HL-60/S4 treated with phorbol 12-myristate 13-acetate at 8.2 ng/mL for 4 days and 3 days (cell line): ENCODE results near the gene ADGRE1.

Source experiments
- in situ Hi-C: fragments of 300-500 bp; cut with MboI; formaldehyde crosslinking; loops from 2 replicates; pipeline ENCODE4 v1.15.0; 2022; ENCODE audit warnings: low sequenced_read_pairs

The ADGRE1 gene, protein sequence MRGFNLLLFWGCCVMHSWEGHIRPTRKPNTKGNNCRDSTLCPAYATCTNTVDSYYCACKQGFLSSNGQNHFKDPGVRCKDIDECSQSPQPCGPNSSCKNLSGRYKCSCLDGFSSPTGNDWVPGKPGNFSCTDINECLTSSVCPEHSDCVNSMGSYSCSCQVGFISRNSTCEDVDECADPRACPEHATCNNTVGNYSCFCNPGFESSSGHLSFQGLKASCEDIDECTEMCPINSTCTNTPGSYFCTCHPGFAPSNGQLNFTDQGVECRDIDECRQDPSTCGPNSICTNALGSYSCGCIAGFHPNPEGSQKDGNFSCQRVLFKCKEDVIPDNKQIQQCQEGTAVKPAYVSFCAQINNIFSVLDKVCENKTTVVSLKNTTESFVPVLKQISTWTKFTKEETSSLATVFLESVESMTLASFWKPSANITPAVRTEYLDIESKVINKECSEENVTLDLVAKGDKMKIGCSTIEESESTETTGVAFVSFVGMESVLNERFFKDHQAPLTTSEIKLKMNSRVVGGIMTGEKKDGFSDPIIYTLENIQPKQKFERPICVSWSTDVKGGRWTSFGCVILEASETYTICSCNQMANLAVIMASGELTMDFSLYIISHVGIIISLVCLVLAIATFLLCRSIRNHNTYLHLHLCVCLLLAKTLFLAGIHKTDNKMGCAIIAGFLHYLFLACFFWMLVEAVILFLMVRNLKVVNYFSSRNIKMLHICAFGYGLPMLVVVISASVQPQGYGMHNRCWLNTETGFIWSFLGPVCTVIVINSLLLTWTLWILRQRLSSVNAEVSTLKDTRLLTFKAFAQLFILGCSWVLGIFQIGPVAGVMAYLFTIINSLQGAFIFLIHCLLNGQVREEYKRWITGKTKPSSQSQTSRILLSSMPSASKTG

GRCh38 chr19:6887316-6887715, at the start of gene ADGRE1:
ADGRE1 (plus strand) TSS chr19:6887579; CDS start chr19:6887609, 30 bp downstream.
- in situ Hi-C loops: no loop called here

DNA sequence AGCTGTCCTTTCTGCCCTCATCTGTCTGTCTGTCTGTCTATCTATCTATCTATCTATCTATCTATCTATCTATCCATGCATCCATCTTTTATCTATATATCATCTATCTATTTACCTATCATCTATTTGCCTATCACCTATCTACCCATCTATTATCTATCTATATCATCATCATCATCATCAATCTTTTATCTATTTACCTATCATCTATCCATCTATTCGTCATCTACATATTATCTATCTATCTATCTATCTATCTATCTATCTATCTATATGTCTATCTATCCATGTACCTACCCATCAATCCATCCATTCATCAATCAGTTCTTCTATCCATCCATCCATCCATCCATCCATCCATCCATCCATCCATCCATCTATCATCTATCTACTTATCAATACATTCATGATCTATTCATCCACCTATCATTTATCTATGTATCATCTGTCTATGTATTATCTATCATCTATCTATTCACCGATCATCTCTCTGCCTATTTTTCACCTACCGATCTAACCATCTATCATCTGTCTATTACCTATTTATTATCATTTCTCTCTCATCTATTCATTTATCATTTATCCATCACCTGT, 49.2 kb upstream of the ADGRE1 start:
- in situ Hi-C loops: no loop called here

GRCh38 chr19:6842871-6843607, 44.3 kb upstream of the ADGRE1 start:
- in situ Hi-C loops: no loop called here

GRCh38 chr19:6847828-6848200, 39.6 kb upstream of the ADGRE1 start:
- in situ Hi-C loops: no loop called here

DNA sequence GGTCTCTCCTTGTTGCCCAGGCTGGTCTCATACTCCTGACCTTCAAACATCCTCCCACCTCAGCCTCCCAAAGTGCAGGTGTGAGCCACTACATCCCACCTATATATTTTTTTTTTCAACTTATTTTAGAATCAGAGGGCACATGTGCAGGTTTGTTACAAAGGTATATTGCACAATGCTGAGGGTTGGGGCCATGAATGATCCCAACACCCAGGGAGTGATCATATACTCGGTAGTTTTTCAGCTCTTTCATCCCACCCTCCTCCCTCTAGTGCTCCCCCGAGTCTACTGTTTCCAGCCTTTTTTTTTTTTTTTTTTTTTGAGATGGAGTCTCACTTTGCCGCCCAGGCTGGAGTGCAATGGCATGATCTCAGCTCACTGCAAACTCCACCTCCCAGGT, 38.4 kb upstream of the ADGRE1 start:
- in situ Hi-C loops: no loop called here

DNA sequence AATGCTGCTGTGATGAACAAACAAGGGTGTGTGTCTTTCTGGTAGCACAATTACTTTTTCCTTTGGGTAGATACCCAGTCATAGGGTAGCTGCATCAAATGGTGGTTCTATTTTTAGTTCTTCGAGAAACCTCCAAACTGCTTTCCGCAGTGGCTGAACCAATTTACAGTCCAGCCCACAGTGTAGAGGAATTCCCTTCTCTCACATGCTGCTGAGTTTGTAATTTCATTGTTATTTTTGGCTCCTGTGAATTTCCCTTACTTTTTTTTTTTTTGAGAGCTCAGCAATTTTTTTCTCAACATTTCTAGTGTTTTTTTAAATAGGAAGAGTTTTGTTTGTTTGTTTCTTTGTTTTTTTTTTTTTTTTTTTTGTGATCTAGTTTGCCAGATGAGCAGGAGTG, 37.5 kb upstream of the ADGRE1 start:
- in situ Hi-C loops: loop anchor here (25.0 kb wide), 1 partner anchor 213 kb away; no protein-coding TSS in a partner anchor

DNA sequence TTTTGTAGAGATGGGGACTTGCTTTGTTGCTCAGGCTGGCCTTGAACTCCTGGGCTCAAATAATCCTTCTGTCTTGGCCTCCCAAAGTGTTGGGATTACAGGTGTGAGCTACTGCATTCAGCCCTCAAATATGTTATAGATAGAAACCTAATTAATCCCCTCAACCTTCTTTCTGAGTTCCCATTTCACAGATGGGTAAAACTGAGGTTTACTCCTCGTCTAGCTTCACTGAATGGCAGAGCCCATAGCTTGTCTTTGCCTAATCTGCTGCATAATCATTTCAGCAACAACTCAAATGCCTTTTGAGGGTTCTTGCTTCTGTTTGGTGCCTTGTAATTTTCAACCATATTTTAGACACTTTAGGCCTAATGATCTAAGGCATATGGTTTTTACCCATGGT, 36.0 kb upstream of the ADGRE1 start:
- in situ Hi-C loops: loop anchor here (25.0 kb wide), 1 partner anchor 214 kb away; no protein-coding TSS in a partner anchor

DNA sequence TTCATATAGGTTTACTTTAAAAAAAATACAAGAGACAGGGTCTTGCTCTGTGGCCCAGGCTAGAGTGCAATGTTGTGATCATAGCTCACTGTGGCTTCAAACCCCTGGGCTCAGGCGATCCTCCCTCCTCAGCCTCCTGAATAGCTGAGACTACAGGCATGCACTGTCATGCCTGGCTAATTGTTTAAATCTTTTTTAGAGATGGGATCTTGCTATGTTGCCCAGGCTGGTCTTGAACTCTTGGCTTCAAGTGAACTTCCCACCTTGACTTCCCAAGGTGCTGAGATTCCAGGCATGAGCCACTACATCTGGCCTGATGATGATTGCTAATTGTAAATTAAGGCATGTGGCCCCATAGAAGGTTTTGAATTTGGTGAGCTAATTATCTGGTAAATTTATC, 35.4 kb upstream of the ADGRE1 start:
- in situ Hi-C loops: loop anchor here (25.0 kb wide), 1 partner anchor 215 kb away; no protein-coding TSS in a partner anchor

- in situ Hi-C loops: loop anchor here (25.0 kb wide), 1 partner anchor 217 kb away; no protein-coding TSS in a partner anchor
Measured at GRCh38 chr19:6853868-6854267, 33.5 kb upstream of the ADGRE1 start.

DNA sequence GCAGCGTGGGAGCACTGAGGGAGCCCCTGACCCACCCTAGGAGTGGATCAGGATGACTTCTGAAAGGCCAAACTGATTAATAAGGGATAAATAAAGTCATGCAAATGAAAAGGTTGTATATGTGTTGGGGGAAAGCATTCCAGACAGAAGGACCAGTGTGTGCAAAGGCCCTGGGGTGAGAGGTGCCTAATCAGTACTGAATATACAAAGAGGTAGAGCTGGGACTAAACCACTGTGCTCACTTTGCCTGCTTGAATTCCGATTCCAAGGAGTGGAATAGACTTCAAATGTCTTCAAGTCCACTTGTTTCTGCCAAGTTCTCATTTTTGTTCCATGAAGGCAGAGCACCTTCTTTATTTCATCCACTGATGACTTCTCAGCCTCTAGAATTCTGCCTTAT, 32.6 kb upstream of the ADGRE1 start:
- in situ Hi-C loops: loop anchor here (25.0 kb wide), 1 partner anchor 217 kb away; no protein-coding TSS in a partner anchor

GRCh38 chr19:6856749-6857372, 30.5 kb upstream of the ADGRE1 start:
- in situ Hi-C loops: loop anchor here (25.0 kb wide), 1 partner anchor 220 kb away; no protein-coding TSS in a partner anchor

GRCh38 chr19:6861683-6862286, 25.6 kb upstream of the ADGRE1 start:
- in situ Hi-C loops: loop anchor here (10.0 to 25.0 kb wide), 2 partner anchors 127 to 224 kb away; partner anchors contain the start of genes GPR108 and TRIP10

- in situ Hi-C loops: loop anchor here (10.0 to 25.0 kb wide), 2 partner anchors 128 to 225 kb away; partner anchors contain the start of genes GPR108 and TRIP10
Measured at GRCh38 chr19:6862673-6863078, 24.7 kb upstream of the ADGRE1 start.

GRCh38 chr19:6864325-6864940, 22.9 kb upstream of the ADGRE1 start:
- in situ Hi-C loops: loop anchor here (10.0 to 25.0 kb wide), 2 partner anchors 130 to 227 kb away; partner anchors contain the start of genes GPR108 and TRIP10

- in situ Hi-C loops: loop anchor here (10.0 to 25.0 kb wide), 2 partner anchors 131 to 229 kb away; partner anchors contain the start of genes GPR108 and TRIP10
Measured at GRCh38 chr19:6865849-6866248, 21.5 kb upstream of the ADGRE1 start.

DNA sequence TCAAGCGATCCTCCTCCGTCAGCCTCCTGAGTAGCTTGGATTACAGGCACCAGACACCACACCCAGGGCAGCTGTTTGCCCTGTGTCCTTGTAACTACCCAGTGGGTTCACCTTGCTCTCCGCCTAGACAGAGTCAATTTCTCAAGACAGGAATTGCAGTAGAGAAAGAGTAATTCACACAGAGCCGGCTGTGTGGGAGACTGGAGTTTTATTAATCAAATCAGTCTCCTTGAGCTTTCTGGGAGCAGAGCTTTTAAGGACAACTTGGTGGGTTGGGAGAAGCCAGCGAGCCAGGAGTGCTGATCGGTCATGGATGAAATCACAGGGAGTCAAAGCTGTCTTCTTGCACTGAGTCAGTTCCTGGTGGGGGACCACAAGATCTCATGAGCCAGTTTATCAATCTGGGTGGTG, 20.6 kb upstream of the ADGRE1 start:
- in situ Hi-C loops: loop anchor here (10.0 to 25.0 kb wide), 2 partner anchors 132 to 229 kb away; partner anchors contain the start of genes GPR108 and TRIP10

DNA sequence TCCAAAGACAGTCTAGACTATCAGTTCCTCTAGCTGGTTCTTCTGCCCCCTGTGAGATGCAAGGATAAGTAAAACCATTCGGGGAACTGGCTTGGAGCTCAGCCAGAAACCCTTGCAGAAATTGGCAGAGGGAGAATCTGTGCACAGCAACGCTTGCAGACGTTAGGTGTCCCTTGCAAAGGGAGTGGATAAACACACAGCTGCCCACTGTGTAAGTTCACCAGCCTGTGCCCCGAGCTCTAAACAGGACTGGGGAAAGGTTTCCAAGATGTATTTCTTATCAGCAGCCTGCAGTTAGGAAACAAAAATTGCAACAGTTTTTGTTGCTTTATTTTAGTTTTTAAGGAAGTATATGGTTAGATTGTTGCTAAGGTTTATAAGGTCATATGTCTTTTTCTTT, 19.0 kb upstream of the ADGRE1 start:
- in situ Hi-C loops: loop anchor here (10.0 to 25.0 kb wide), 2 partner anchors 134 to 231 kb away; partner anchors contain the start of genes GPR108 and TRIP10

GRCh38 chr19:6869151-6869882, 18.1 kb upstream of the ADGRE1 start:
- in situ Hi-C loops: loop anchor here (10.0 to 25.0 kb wide), 2 partner anchors 135 to 232 kb away; partner anchors contain the start of genes GPR108 and TRIP10
